GM20000 (cell line): ENCODE results near the gene GABRR2.
"Not testable (repeated sequence)": the region's sequence is repeated elsewhere in the genome, so short reads cannot be mapped to it uniquely, and the experiment has no call there.

Experiments
- DNase-seq: peaks from one replicate; pipeline ENCODE4 v3.0.0; 2012; ENCODE audit warnings: low spot score
- TF ChIP-seq, protein P1 (sequence below): IDR thresholded peaks from 2 replicates; pipeline ENCODE4 v1.5.1; 2012; ENCODE audit warnings: mild to moderate bottlenecking, control low read depth; ENCODE audit errors: extremely low read depth, missing control alignments

The GABRR2 gene

GRCh38 chr6:89243331-89243629, 71.8 kb downstream of the GABRR2 start:
- DNase-seq = no peak
- TF ChIP-seq, protein P1, sequence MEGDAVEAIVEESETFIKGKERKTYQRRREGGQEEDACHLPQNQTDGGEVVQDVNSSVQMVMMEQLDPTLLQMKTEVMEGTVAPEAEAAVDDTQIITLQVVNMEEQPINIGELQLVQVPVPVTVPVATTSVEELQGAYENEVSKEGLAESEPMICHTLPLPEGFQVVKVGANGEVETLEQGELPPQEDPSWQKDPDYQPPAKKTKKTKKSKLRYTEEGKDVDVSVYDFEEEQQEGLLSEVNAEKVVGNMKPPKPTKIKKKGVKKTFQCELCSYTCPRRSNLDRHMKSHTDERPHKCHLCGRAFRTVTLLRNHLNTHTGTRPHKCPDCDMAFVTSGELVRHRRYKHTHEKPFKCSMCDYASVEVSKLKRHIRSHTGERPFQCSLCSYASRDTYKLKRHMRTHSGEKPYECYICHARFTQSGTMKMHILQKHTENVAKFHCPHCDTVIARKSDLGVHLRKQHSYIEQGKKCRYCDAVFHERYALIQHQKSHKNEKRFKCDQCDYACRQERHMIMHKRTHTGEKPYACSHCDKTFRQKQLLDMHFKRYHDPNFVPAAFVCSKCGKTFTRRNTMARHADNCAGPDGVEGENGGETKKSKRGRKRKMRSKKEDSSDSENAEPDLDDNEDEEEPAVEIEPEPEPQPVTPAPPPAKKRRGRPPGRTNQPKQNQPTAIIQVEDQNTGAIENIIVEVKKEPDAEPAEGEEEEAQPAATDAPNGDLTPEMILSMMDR = no peak

GRCh38 chr6:89242574-89243330, 72.3 kb downstream of the GABRR2 start:
- DNase-seq = peak; percentile 52
- TF ChIP-seq, protein P1 = no peak

DNA sequence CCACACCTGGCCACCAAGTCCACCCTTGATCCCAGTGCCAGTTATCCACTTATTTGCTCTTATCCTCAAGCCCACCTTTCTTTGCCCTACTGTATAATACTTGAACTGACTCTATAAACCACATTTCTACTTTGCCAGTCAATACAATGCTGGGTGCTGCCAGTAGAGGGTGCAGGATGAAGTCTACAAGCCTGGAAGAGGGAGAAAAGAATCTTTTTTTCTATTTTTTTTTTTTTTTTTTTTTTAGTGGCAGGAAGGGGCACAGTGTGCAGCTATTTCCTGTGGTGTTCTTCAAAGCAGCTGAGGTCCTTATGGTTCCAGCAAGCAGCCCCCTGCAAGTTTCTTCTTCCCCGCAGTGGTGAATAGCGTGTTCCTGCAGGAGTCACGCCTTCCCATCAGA, 75.8 kb downstream of the GABRR2 start:
- TF ChIP-seq, protein P1 = no peak
- DNase-seq = peak; percentile 55

DNA sequence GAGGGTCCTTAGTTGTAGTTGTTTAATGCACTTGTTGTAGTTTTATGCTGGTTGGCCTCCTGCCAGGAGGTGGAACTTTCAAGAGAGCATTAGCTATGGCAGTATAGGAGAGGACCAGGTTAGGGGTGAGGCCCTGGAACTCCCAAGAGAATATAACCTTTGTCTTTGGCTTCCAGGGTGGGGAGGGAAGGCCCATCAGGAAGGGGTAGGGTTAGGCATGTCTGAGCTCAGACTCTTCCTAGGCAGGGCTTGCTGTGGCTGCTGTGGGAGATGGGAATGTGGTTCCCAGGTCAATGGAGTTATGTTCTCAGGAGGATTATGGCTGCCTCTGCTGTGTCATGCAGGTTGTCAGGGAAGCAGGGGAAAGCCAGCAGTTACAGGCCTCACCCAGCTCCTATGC, 77.9 kb downstream of the GABRR2 start:
- TF ChIP-seq, protein P1 = no peak
- DNase-seq = no peak

DNA sequence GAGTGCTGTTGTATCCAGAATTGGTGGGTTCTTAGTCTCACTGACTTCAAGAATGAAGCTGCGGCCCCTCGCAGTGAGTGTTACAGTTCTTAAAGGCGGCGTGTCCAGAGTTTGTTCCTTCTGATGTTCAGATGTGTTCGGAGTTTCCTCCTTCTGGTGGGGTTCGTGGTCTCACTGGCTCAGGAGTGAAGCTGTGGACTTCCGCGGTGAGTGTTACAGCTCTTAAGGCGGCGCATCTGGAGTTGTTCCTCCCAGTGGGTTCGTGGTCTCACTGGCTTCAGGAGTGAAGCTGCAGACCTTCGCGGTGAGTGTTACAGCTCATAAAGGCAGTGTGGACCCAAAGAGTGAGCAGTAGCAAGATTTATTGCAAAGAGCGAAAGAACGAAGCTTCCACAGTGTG, 81.5 kb downstream of the GABRR2 start:
- DNase-seq = not testable (repeated sequence)

DNA sequence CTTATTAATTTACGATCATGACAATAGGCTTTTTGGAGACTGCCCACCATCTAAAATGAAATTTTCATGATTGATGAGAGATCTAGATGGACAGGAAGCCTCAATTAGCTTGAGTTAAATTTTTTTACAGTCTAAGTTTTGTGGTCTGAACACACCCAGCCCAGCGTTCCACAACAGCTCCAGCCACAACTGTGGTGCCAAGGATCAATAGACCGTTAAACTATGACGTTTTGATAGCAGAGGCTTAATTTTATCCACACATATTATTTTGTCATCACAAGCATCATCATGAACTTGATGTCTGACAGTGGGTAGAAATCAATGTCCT, 92.4 kb downstream of the GABRR2 start:
- no peak for DNase-seq
- TF ChIP-seq, protein P1 = no peak

DNA sequence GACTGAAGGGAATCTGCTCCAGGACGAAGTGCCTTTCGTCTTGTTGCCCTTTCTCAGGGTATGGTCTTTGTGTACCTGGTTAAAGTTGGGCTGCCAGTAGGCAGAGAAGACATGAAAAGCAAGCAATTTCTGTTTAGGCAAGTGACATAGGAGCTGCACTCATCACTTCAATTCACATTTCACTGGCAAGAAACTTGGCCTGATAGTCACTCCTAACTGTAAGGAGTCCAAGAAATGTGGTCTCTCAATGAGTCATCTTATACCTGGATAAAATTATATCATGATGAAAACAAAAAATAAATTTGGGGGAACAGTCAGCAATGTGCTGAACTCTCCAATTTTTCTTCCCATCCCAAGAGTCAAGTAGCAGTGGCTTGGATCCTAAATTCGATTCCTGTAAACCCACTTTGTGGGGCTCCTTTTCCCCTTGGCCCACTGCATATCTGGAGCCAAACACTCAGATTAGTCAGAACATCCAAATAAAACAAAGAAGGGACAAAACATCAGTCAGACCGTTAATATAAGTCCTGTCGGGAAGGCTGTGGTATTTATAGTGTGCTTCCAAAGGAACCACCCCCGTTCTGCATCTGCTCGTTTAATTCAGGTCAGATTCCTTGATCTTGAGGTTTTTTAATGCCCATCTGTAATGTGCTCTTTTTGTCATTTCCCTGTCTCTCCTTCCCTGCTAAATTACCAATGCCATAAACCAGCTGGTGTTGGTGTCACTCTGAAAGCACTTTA, 93.0 kb downstream of the GABRR2 start:
- DNase-seq = no peak
- TF ChIP-seq, protein P1 = no peak

DNA sequence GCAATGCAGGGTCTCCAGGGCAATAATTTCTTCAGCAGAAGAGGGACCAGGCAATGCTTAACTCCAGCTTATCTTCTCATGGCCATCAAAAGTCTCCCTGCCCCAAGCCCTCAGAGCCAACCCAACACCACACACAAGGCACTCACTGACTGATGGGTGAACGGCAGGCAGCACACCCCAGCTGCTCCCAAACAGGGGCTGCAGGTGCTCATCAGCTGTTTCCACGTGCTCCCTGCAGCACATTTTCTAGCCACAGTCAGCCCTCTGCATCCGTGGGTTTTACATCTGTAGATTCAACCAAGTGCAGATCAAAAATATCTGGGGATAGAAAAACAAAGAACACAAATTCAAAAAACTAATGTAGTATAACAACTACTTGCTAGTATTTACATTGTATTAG, 94.0 kb downstream of the GABRR2 start:
- DNase-seq = no peak
- TF ChIP-seq, protein P1 = no peak
